IPS DF 19.7 (cell line): ENCODE results near the gene MRPS34.
"Not testable (repeated sequence)": the region's sequence is repeated elsewhere in the genome, so short reads cannot be mapped to it uniquely, and the experiment has no call there.

Experiments used
- DNase-seq: peaks from one replicate; pipeline ENCODE4 v3.0.0-alpha.2; 2013; ENCODE audit warnings: low read depth, low spot score

MRPS34 gene

DNA sequence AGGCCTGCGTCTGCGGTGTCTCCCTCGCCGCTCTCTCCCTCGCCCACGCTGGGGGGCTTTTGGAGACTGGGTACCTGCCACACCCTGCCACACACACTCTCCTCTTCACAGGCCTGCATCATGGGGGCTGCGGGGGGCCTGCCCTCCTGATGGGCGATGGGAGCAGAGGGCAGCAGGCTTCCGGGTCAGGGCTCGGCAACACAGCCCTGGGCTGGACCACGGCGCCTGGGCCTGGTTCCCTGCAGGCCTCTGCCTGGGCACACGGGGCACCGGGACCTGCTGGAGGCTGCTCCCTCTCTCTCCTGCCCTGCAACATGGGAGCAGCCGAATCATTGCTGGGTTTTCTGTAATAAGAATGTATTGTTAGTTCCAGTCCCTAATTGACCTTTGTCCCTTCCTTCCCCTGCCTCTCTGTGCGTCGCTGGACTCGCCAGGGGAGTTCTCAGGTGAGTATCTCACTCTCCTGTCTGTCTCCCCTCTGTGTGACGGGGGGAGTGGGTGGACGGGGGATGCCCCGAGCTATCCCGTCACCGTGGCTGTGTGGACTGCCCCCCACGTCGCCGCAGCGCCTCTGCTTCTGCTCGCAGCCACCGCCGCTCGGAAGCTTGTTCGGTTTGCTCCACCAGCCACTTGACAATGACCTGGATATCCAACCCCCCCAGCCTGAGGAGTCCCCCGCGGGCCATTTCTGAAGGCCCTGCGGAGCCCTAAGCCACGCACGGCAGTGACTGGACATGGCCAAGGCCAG, 15.0 kb downstream of the MRPS34 start:
- DNase-seq = no peak

GRCh38 chr16:1754204-1754603, 18.7 kb downstream of the MRPS34 start:
- DNase-seq = no peak

DNA sequence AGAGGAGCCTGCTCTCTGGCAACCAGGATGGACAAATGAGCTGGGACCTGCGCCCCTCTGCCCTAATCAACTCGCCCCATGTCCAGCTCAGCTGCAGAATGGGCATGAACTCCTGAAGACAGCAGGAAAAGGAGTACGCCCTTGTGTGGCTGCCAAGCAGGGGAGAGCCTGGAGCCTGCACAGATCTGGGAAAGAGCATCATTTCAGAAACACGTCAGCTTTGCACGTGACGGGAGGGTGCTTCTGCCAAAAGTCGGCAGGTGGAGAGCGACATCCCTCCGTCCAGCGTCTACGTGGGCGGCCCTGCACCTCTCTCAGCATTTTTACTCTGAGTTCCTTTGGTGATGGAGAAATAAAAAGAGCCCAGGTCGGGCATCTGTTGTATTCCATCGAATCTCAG, 20.1 kb downstream of the MRPS34 start:
- no peak for DNase-seq

- no peak for DNase-seq
Observed at GRCh38 chr16:1751946-1752345, 21.0 kb downstream of the MRPS34 start.

DNA sequence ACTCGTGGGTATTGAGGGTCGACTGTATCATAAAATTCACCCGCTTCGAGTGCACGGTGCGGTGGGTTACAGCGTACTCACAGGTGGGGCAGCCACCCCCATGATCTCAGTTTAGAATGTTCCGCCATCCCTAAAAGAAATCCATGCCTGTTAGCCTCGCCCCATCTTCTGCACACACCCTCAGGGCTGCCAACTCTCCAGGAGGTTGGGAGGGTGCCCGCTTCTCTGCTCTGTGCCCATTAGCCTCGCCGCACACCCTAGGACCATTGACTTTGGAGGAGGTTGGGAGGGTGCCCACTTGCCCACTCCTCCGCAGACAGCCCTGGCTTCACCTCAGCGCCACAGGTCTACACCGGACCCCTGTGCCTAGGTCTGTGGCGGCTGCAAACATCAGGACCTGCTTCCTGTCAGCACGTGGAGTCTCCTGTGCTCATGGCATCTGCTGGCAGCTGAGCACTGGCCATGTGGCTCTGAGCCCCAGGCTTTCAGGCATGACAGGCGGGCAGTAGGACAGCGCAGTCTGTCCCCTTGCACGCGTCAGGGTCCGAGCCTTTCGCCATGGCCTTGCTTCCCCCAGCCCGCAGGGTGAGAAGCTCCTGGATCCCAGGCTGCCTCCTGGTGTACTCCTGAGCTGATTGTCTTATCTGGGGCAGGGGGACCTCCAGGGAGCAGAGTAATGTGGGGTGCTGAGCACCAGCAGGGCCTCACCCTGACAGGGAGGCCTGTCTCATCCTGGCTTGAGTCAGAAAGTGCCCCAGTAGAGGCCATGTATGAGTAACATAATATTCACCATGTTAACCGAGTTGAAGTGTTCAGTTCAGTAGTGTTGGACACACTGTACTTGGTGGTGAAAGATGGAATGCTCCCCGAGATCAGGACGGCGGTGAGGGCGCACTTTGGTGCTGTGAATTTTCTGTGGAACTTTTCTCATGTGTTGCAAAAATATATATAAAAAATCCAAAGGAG, 23.5 kb downstream of the MRPS34 start:
- DNase-seq = no peak

DNA sequence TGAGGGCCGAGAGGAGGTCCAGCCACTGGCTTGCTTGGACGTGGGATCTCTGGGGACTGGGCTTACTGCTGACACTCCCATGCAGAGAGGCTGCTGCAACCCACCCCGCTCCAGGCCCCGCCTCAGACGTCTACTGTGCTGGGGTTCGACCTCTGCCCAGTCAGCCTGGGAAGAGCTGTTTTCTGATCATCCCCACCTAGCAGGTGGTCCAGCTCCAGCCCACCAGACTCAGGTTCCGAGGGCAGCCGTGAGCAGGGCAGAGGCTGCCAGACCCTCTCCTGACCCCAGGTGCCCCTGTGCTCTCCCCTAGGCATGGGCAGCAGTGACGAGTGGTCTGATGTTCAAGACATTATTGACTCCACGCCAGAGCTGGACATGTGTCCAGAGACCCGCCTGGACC, 25.0 kb downstream of the MRPS34 start:
- DNase-seq = no peak

GRCh38 chr16:1746693-1747195, 26.2 kb downstream of the MRPS34 start:
- DNase-seq = no peak

- no peak for DNase-seq
Observed at GRCh38 chr16:1745900-1746692, 26.8 kb downstream of the MRPS34 start.

DNA sequence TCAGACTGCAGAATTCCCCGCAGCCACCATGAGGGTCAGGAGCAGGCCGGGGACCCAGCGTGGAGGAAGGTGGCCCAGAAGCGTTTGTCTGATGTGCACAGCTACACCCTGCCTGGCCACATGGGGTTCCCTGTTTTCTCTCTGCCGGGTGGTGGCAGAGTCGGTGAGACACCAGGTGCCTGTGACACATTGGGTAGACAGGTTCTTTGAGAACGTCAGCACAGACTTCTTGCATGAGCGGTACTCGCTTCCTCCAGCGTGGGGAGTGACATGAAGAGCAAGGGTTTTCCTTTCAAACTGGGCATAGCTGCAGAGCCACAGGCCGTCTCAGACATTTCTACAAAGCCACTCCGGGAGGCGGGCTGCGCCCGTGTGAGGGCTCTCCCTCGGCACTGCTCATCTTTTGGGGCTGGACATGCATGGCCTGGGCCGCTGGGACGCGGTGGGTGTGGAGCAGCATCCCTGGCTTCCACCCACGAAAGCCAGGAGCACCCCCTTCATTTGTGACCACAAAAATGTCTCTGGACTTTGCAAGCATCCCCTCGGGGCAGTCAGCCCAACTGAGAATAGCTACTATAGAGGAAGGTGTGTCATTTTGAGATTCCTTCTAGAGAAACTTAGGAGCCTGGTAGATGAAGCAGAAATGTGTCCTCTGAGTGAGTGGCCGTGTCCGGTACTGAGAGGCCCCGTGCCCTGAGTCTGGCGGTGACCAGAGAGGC, 27.6 kb downstream of the MRPS34 start:
- DNase-seq = no peak

DNA sequence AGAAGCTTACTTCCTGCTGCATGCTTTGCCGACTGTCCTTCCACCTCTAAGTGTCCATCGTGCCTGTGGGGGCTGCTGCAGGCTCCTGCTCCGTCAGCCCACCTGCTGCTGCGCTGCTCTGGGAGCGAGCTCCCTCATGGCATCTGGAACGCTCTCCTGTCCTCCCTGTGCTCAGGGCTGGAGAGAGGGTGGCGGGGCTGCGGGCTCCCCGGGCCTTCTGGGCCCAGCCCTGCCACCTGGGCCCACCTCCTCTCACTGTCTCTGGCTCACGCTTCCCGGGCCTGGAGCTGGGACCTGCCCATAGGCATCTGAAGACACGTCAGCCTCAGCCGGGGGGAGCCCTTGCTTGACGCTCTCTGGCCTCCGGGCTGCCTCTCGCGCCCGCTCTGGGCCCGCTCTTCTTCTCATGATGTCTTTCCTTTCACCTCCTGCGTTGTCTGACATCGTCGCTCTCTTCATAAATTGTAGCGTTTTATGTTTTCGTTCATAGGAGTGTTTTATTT, 28.5 kb downstream of the MRPS34 start:
- DNase-seq = no peak

GRCh38 chr16:1743376-1744337, 29.3 kb downstream of the MRPS34 start:
- DNase-seq = no peak

GRCh38 chr16:1741553-1742165, 31.3 kb downstream of the MRPS34 start:
- no peak for DNase-seq

DNA sequence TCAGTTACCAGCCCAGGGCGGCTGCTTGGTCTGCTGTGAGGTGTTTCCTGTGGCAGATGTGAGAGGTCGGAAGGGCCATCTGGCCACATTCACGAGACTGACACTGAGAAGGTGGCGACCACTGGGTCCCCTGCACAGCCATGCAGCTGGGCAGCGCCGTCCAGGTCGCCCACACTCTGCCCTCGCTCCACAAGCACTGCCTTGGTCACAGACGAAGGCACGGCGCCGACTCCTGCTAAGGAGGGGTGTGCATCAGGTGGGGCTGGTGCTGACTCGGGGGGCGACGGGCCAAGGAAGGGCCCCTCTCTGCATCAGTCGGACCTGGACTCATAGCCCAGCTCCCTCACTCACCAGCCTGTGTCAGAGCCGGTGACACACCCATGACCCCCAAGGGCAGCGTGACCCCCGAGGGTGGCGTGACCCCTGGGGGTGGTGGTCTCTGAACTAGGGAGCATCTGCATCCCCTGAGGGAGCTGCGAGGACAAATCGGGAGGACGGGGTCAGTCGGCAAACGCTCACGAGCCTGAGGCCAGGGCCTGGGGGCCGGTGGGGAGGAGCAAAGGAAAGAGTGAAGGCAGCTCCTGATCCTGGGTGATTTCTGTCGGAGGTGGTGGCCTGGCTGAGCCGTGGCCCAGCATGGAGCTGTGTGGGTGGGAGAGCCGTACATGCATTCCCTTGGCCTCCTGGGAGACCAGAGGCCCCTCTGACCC, 32.0 kb downstream of the MRPS34 start:
- DNase-seq = no peak

DNA sequence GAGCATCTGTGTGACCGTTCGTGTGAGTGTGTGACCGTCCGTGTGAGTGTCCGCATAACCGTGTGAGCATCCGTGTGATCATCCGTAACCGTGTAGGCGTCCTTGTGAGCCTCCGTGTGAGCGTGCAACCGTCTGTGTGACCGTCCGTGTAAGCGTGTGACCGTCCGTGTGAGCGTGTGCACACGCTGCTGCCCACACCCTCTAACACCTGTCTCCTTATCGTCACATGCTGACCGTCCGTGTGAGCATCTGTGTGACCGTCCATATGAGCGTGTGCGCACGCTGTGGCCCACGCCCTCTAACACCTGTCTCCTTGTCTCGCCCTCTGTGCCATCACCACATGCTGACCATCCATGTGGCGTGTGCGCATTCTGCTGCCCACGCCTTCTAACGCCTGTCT, 32.7 kb downstream of the MRPS34 start:
- no peak for DNase-seq

- no peak for DNase-seq
Observed at GRCh38 chr16:1734816-1735215, 38.1 kb downstream of the MRPS34 start.

DNA sequence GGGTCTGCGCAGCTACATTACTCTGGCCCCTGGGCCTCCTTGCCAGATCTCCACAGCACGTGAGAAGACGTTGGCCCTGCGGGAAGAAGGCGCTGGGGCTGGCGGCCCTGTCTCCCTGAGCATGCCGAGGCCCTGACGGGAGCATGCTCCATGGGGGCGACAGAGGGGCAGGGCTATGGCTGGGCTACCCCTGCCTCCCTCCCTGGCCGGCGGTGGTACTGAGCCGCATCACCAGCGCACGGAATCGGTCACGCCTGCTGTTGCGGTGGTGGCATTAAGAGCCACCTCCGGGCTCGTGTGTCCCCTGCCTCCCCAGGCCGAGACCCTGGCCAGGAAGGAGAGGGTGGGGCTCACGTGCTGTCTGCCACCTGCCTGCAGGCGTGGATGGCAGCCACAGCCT, 38.8 kb downstream of the MRPS34 start:
- no peak for DNase-seq

GRCh38 chr16:1732551-1732987, 40.4 kb downstream of the MRPS34 start:
- not testable (repeated sequence) for DNase-seq

GRCh38 chr16:1732071-1732470, 40.9 kb downstream of the MRPS34 start:
- DNase-seq = no peak

GRCh38 chr16:1731603-1732002, 41.3 kb downstream of the MRPS34 start:
- DNase-seq = no peak
